HG02840 (cell line): ENCODE data around the gene FAM131C.
"Not testable (repeated sequence)": the region's sequence is repeated elsewhere in the genome, so short reads cannot be mapped to it uniquely, and the experiment has no call there.

ENCODE experiments used
- ATAC-seq: cut with Tn5 transposase; IDR thresholded peaks from one replicate; pipeline ENCODE4 v1.9.1; 2021; ENCODE audit warnings: mild to moderate bottlenecking, moderate library complexity, moderate number of reproducible peaks; ENCODE audit not compliant: unreplicated experiment, low FRiP score

FAM131C gene

DNA sequence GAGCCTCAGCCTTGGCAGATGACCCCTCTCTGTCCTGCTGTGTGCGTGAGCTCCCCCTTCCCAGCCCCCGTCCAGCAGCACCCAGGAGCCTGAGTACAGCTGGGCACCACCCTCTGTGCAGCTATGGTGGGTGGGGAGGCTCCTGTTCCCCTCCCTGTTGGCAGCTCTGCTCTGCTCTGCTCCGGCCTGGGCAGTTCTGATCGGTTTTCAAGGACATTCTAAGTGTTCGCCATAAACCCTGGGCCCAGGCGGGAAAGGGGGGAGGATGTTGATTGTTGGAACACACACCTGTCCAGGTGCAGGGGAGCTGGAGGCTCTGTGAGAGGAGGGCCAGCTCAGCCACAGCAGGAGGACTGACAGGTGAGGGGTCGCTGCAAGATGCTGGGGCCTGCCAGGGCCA is 29.9 kb downstream of the FAM131C start, which contains the start of gene CLCNKB:
Gene CLCNKB (plus strand): TSS at position 262 of the 400 bp plus-strand sequence. CDS start 711 bp downstream, outside the sequence.
- ATAC-seq, result no peak

DNA sequence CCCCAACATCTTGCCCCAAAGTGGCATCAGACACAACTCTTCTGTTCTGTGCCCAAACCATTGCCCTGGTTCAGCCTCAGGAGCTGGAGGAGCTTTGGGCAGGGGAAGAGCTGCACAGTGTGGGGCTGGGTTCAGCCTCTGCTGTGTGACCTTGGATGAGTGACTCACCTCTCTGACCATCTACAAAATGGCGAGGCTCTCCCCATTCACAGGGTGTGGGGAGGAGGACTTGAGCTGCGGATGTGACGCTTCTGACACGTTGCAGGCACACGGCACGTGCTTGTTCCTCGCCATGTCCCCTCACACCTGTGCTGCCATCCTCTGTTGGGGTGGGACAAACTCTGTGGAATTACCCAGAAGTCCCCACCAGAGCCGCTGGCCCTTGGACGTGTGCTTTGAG is 30.8 kb downstream of the FAM131C start:
- ATAC-seq, result not testable (repeated sequence)

DNA sequence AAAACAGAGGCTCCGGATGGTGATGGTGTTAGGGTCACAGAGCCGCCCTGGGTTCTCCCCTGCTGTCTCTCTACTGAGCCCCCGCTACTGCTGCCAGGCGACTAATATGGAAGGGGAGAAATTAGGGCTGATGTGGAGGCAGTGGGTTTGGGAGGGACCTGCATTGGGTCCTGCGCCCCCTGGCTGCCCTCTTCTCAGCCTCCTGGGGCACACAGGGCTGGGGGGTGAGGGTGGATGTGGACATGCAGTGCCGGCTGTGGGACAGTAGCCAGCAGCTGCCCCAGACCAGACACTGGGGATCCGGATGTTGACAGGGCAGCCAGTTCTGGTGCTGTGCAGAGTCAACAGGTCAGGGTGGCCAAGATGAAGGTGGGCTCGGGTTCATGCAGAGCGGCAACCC is 31.4 kb downstream of the FAM131C start:
- ATAC-seq, result no peak

- ATAC-seq, result no peak
These were observed 32.3 kb downstream of the FAM131C start for GRCh38 chr1:16041200-16041599.

GRCh38 chr1:16039871-16040270 is 33.6 kb downstream of the FAM131C start:
- ATAC-seq, result not testable (repeated sequence)

DNA sequence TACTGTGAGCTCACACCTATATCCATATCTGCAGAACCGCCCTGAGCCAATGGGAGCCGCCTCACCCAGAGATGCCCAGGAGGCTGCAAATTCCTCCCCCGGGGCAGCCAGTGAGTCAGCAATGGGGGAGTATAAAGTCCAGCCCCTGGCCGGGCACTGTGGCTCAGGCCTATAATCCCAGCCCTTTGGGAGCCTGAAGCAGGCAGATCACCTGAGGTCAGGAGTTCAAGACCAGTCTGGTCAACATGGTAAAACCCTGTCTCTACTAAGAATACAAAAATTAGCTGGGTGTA is 34.9 kb downstream of the FAM131C start:
- ATAC-seq, result no peak

DNA sequence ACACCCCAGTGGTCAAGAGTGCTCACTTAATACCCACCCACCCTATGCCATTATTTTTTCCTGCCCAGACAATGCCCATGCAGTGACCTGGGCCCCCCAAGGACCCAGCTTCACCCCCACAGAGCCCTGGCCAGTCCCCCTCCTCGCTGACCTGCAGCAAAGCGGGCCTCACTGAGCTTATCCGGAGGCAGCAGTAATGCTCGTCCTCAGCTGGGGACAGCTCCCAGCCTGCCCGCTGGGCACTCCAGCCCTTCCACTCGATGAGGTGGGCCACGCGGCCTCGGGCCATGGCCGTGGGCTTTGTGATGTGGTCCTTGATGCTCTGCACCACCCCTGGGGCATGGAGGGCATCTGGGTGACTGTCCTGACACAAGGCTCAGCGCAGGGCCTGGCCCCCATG is 37.0 kb downstream of the FAM131C start:
- ATAC-seq, result not testable (repeated sequence)

DNA sequence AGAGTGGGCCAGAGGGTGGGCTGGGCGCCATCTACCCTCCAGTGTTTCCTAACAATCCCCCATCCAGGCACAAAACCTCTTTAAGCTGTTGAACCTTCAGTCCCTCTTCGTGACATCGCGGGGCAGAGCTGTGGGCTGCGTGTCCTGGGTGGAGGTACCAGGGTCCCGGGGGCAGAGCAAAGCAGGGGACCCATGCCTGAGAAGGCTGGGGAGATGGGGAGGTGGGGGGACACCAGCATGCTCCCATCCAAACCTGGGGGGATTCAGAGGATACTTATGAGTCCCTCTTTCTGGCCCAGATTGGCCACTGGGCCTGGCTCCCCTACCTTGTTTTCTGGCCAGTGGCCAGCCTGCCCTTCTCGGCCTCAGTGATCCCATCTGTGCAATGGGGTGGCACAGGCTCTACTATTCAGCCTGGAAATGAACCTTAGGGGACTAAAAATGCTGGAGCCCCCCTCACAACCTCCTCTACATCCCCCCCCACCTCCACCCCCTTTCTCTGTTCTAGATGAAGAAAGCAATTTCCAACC is 40.3 kb downstream of the FAM131C start:
- not testable (repeated sequence) for ATAC-seq

DNA sequence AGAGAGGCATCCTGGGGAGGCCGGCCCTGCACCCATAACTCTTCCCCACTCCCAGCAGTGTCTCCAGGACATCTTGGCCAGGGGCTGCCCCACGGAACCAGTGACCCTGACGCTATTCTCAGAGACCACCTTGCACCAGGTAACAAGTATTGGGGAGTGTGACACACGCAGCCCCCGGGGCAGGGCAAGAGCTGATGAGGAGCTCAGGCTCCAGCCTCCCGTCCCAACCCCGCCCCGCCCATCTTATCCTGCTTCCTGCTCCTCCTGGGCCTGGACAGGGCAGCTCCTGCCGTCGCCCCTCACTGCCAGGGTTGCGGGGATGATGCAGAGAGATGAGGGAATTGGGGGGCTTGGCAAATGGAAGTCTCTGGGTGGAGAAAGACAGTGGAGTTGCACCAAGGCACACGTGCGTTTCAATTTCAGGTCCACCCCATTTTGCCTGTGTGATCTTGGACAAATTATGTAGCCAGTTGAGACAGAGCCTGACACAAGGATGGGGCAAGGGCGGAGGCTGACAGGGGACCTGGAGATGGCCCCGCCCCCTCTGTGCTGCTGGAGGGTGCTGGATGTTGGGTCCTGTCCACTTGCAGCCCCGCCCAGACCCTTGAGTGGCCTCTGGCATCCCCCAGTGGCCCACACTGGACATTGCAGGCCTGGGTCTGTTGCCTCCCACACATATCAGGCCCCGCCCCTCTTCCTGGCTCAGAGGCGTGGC is 40.9 kb downstream of the FAM131C start:
- no peak for ATAC-seq

DNA sequence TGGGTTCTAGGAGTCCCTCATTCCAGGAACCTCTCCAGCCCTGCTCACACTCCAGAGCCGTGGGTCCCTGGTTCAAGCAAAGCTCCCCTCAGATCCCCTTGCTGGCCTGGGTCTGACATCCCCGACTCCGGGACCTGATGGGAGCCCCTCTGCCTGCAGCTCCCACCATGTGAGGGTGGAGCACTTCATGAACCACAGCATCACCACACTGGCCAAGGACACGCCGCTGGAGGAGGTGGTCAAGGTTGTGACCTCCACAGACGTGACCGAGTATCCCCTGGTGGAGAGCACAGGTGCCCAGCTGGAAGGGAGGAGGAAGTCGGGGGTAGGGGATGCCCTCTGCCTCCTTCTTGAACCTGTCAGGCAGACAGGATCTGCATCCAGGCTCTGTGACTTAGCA is 41.9 kb downstream of the FAM131C start:
- no peak for ATAC-seq

- ATAC-seq, result no peak
These were observed 44.2 kb downstream of the FAM131C start for GRCh38 chr1:16029288-16029687.

- not testable (repeated sequence) for ATAC-seq
These were observed 44.5 kb downstream of the FAM131C start for GRCh38 chr1:16029003-16029268.

- no peak for ATAC-seq
These were observed 45.0 kb downstream of the FAM131C start for GRCh38 chr1:16028237-16029002.

DNA sequence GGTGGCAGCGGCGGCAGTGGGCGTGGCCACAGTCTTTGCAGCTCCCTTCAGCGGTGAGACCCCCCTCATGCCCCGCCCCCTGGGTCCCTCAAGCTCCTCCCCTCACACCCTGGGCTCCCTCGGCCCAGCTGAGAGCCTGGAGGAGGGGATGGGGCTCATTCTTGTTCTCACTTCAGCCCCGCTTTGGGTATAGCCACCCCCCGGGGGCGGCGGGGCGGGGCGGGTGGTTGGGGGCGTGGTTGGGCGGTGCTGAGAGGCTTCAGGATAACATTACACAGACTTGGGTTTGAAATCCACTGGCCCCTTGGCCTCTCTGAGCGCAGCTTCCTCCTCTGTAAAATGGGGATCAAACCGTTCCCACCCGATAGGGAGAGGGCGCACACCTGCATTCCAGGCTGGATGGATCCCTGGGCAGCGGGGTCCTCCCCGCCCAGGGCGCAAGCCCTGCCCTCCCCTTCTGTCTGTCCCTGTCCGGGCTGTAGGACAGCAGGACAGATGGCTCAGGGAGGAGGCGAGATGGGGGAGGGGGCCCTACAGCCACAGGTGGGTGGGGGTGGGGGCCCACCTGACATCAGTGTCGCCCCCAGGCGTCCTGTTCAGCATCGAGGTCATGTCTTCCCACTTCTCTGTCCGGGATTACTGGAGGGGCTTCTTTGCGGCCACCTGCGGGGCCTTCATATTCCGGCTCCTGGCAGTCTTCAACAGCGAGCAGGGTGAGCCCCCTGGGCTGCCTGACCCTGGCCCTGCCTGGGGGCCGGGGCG is 46.5 kb downstream of the FAM131C start:
- ATAC-seq, result no peak

- ATAC-seq, result not testable (repeated sequence)
These were observed 47.1 kb downstream of the FAM131C start for GRCh38 chr1:16026302-16026701.

DNA sequence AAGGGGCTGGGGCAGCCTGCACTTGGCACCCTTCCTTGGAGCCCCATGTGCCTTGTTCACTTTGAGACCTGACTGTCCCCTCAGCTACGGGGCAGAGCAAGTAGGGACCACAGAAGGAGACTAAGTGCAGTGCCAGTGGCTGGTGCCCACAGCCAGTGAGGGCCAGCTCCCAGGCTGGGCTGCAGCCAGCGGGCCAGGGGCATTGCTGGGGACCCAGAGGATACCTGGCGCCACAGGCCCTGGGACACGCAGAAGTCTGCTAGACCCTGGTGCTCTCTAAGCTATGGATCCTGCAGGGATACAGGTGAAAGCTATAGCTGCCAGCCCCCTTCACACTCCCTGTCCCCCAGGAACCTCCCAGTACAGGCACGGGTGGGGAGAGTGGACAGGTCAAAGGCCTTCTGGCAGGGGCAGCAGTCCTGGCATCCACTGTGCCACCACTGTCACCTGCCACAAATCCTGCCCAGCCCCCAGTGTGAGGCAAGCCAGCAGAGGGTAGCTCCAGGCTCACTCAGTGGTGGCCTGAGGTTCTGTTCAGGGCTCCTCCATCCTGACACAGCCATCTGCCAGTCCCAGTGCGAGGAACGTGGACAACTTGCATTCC is 50.3 kb downstream of the FAM131C start:
- ATAC-seq, result no peak

GRCh38 chr1:16022393-16022792 is 51.1 kb downstream of the FAM131C start:
- no peak for ATAC-seq

GRCh38 chr1:16021681-16022080 is 51.8 kb downstream of the FAM131C start, which contains the start of gene CLCNKA:
TSS of gene CLCNKA (plus strand) at chr1:16022036. CDS start at chr1:16022620, 584 bp downstream.
- ATAC-seq, result no peak

DNA sequence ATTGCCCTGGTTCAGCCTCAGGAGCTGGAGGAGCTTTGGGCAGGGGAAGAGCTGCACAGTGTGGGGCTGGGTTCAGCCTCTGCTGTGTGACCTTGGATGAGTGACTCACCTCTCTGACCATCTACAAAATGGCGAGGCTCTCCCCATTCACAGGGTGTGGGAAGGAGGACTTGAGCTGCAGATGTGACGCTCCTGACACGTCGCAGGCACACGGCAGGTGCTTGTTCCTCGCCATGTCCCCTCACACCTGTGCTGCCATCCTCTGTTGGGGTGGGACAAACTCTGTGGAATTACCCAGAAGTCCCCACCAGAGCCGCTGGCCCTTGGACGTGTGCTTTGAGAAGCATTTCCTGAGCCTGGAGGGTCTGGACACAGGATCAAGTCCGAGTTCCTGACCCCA is 52.6 kb downstream of the FAM131C start:
- not testable (repeated sequence) for ATAC-seq

DNA sequence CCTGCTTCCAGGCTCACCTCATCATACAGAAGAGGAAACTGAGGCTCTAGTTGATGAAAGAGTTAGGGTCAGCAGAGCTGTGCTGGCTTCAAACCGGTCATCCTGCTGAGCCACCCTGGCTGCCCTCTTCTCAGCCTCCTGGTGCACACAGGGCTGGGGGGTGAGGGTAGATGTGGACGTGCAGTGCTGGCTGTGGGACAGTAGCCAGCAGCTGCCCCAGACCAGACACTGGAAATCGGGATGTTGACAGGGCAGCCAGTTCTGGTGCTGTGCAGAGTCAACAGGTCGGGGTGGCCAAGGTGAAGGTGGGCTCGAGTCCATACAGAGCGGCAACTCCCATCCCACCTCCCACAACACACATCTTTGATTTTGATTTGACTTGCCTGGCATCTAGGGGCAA is 53.1 kb downstream of the FAM131C start:
- ATAC-seq, result no peak
